HepG2 (cell line): ENCODE results near the gene CCDC88B. TPM values are rescaled to one million over a fixed set of nuclear protein-coding genes. Genes with fewer than 3 reads are reported as not detected.

Experiments used
- ATAC-seq: fragments of 200-7000 bp; cut with Tn5 transposase; 3 replicates; pipeline ENCODE4 v1.9.1; 2020; ENCODE audit warnings: mild to moderate bottlenecking, moderate library complexity
- BruUV-seq: library from RNA; stranded (reverse); fragments of 400-500 nt; replicated peaks from 2 replicates; lab custom pipeline; 2021; lab: Mats Ljungman, UMichigan
- CTCF ChIA-PET: fragments of 300-600 bp; formaldehyde crosslinking; extraction: SDS; loops from one replicate; lab custom pipeline; 2021; ENCODE audit warnings: low total read pairs, inconsistent platforms, low intra/inter-chr PET ratio; lab: Yijun Ruan, JAX
- POLR2A ChIA-PET: fragments of 350-600 bp; sonication (Branson Sonifier 250); formaldehyde crosslinking; loops from one replicate; lab custom pipeline; 2020; ENCODE audit warnings: antibody characterized with exemption, inconsistent platforms; lab: Yijun Ruan, JAX
- DNase-seq: peaks from one replicate; pipeline ENCODE4 v3.0.0-alpha.2; 2015; ENCODE audit warnings: low spot score
- FAIRE-seq: peaks from 3 replicates; lab custom pipeline; 2011; peaks lifted over from hg19 to GRCh38; lab: Jason Lieb, UNC
- H2AFZ ChIP-seq: one replicate; pipeline ENCODE4 v1.6.1; 2011; ENCODE audit warnings: low read length, inconsistent platforms
- H3K27ac ChIP-seq: fragments of 300-600 bp; 3 replicates; pipeline ENCODE4 v1.8.0; 2011; ENCODE audit warnings: mixed run types, mild to moderate bottlenecking, mixed read lengths, low read length, inconsistent platforms; ENCODE audit not compliant: insufficient read depth; ENCODE audit errors: extremely low read length
- H3K27me3 ChIP-seq, 2 experiments: fragments of 200-600 bp in 1 of 2; 2 replicates in 1 of 2; 3 replicates in 1 of 2; pipeline versions ENCODE4 v1.6.0 to v1.8.0; 2011; ENCODE audit warnings: low read length in 2 of 2, mild to moderate bottlenecking in 2 of 2, moderate library complexity in 2 of 2, inconsistent platforms in 1 of 2; ENCODE audit not compliant: insufficient read depth in 2 of 2, control insufficient read depth in 1 of 2
- H3K36me3 ChIP-seq, 2 experiments: fragments of 200-600 bp in 1 of 2; replicated peaks in 1 of 2; 2 replicates in 1 of 2; 3 replicates in 1 of 2; pipeline versions ENCODE4 v1.5.1 to v1.8.0; 2011; ENCODE audit warnings: low read length in 2 of 2, inconsistent platforms in 1 of 2; ENCODE audit not compliant: insufficient read depth in 2 of 2, control insufficient read depth in 1 of 2
- H3K4me1 ChIP-seq: 2 replicates; pipeline ENCODE4 v1.5.1; 2012; ENCODE audit warnings: low read length, inconsistent platforms; ENCODE audit not compliant: insufficient read depth
- H3K4me2 ChIP-seq: 2 replicates; pipeline ENCODE4 v1.6.0; 2011; ENCODE audit warnings: low read depth, low read length, inconsistent platforms
- H3K4me3 ChIP-seq, 3 experiments: fragments of 200-600 bp in 1 of 3; sonication (generic), shearing (Covaris generic) in 1 of 3; replicated peaks in 1 of 3; 2 replicates each; pipeline ENCODE4 v1.5.1; 2011 to 2016; ENCODE audit warnings: low read length in 3 of 3, inconsistent platforms in 2 of 3, low read depth in 2 of 3, mild to moderate bottlenecking in 2 of 3, control low read depth in 1 of 3, mixed read lengths in 1 of 3; ENCODE audit not compliant: insufficient read depth in 1 of 3
- H3K79me2 ChIP-seq: one replicate; pipeline ENCODE4 v1.6.1; 2011; ENCODE audit warnings: low read length, inconsistent platforms; ENCODE audit not compliant: insufficient read depth
- H3K9ac ChIP-seq: 2 replicates; pipeline ENCODE4 v1.6.0; 2011; ENCODE audit warnings: mild to moderate bottlenecking, low read depth, low read length, inconsistent platforms; ENCODE audit not compliant: insufficient read depth
- H3K9me3 ChIP-seq: 2 replicates; pipeline ENCODE4 v1.5.1; 2012; ENCODE audit warnings: mild to moderate bottlenecking, low read length
- H4K20me1 ChIP-seq: 2 replicates; pipeline ENCODE4 v1.6.0; 2011; ENCODE audit warnings: inconsistent platforms, mild to moderate bottlenecking, low read length, moderate library complexity; ENCODE audit not compliant: insufficient read depth
- IKZF1 ChIP-seq: fragments of 450-650 bp; IDR thresholded peaks from 2 replicates; pipeline ENCODE4 v1.7.1; 2016
- PHF21A ChIP-seq: sonication (generic); formaldehyde crosslinking; IDR thresholded peaks from 2 replicates; pipeline ENCODE4 v1.5.0; 2020; ENCODE audit warnings: mild to moderate bottlenecking, missing genetic modification reagents
- ZKSCAN1 ChIP-seq: fragments of 150-350 bp; IDR thresholded peaks from 2 replicates; pipeline ENCODE4 v1.6.1; 2014; ENCODE audit warnings: low read length
- ZNF530 ChIP-seq: sonication (generic); formaldehyde crosslinking; IDR thresholded peaks from 2 replicates; pipeline ENCODE4 v1.5.0; 2020; ENCODE audit warnings: low read depth, mild to moderate bottlenecking, missing genetic modification reagents
- ZNF567 ChIP-seq: sonication (generic); formaldehyde crosslinking; IDR thresholded peaks from 2 replicates; pipeline ENCODE4 v1.8.1; 2023; ENCODE audit warnings: mild to moderate bottlenecking, missing genetic modification reagents, borderline replicate concordance
- ZNF878 ChIP-seq: sonication (generic); formaldehyde crosslinking; IDR thresholded peaks from 2 replicates; pipeline ENCODE4 v1.8.1; 2023; ENCODE audit warnings: mild to moderate bottlenecking, missing genetic modification reagents, moderate library complexity
- ZNF879 ChIP-seq: sonication (generic); formaldehyde crosslinking; IDR thresholded peaks from 2 replicates; pipeline ENCODE4 v1.8.1; 2023; ENCODE audit warnings: missing genetic modification reagents
- WGBS: methylation state at CpG from one replicate; pipeline ENCODE4 v1.1.6; 2017; ENCODE audit warnings: low lambda C conversion rate; 5-methylcytosine and 5-hydroxymethylcytosine counted together
- in situ Hi-C: cut with HindIII; loops from 2 replicates; pipeline ENCODE4 v1.10.0; 2017; ENCODE audit warnings: low pct_unique_long_range_greater_than_20kb; ENCODE audit not compliant: extremely low pct_ligation_motif_present
- intact Hi-C: fragments of 100-400 bp; cut with micrococcal nuclease; formaldehyde crosslinking; loops from one replicate; pipeline ENCODE4 v1.10.0; 2022; ENCODE audit not compliant: unreplicated experiment
- polyA plus RNA-seq, 8 experiments: library from polyadenylated mRNA; depleted of rRNA in 3 of 8; stranded (reverse) in 7 of 8; unstranded in 1 of 8; fragments of >200 nt; fragmentation: Illumina TruSeq in 4 of 8; extraction: Trizol in 4 of 8; gene quantifications; 2 replicates each; pipeline versions ENCODE4 v1.2.1 to v1.2.3, GENCODE V29; 2011 to 2016; ENCODE audit warnings: low read depth in 4 of 8, missing spikeins in 1 of 8, mixed read lengths in 1 of 8; ENCODE audit not compliant: insufficient read depth in 1 of 8
- total RNA-seq, 5 experiments: library from RNA; depleted of rRNA; stranded (reverse); fragments of >200 nt; fragmentation: Illumina TruSeq; extraction: Trizol; gene quantifications; 2 replicates each; pipeline ENCODE4 v1.2.3, GENCODE V29; 2016; ENCODE audit warnings: low read depth in 1 of 5
- TF ChIP-seq, protein P1 (sequence below), 2 experiments: sonication (generic) in 1 of 2; formaldehyde crosslinking in 1 of 2; IDR thresholded peaks; 2 replicates each; pipeline versions ENCODE4 v1.4.0 to v1.6.1; 2018 to 2020; ENCODE audit warnings: missing genetic modification reagents in 2 of 2, borderline replicate concordance in 1 of 2, low read depth in 1 of 2, mild to moderate bottlenecking in 1 of 2, missing biosample characterization in 1 of 2
- TF ChIP-seq, protein P2 (sequence below): sonication (generic); formaldehyde crosslinking; conservative IDR thresholded peaks from 2 replicates; pipeline ENCODE4 v1.8.0; 2022; ENCODE audit warnings: missing genetic modification reagents
- TF ChIP-seq, protein P3 (sequence below): sonication (generic); formaldehyde crosslinking; IDR thresholded peaks from 2 replicates; pipeline ENCODE4 v1.4.0; 2020; ENCODE audit warnings: mild to moderate bottlenecking, missing genetic modification reagents

Gene CCDC88B
- total and polyA plus RNA-seq, 2 of the 13 experiments (the other 11 are each of a cell fraction or from before 2014, with no cell fraction given): 3.6 to 4.8 TPM

- no peaks in the 10 kb centered on the region for H3K79me2 ChIP-seq
- in situ Hi-C loops: no loop called here
- intact Hi-C loops: no loop called here
- 23% methylated on average over 3 of the region's 3 CpGs for WGBS
- H3K4me2 ChIP-seq: no peak overlapping the region
- no peak overlapping the region for H3K9ac ChIP-seq
- H3K9me3 ChIP-seq: no peaks in the 10 kb centered on the region
- ChIA-PET POLR2A (no interaction called here), CTCF (no interaction called here)
- 0 out of 2 replicates have a peak, but pooled peaks cover 5% of the 10 kb centered on the region for H4K20me1 ChIP-seq
- FAIRE-seq (no peak), DNase-seq (no peak), ATAC-seq (no peak)
- H3K4me1 ChIP-seq: peaks cover 6% of the 10 kb centered on the region
- H3K36me3 ChIP-seq: no peaks in the 10 kb centered on the region
- no TSS peak for BruUV-seq
- H2AFZ ChIP-seq: no peak overlapping the region
- no peak overlapping the region for H3K4me3 ChIP-seq
- H3K27ac ChIP-seq: no peak overlapping the region
- H3K27me3 ChIP-seq: peaks cover 39 to 92% of the 10 kb centered on the region in 2 experiments
- TF ChIP-seq ZNF879 (no peak), ZKSCAN1 (peak; percentile 62; the same call in 1 of the 2 replicates), ZNF567 (no peak)
- TF ChIP-seq, protein P1, sequence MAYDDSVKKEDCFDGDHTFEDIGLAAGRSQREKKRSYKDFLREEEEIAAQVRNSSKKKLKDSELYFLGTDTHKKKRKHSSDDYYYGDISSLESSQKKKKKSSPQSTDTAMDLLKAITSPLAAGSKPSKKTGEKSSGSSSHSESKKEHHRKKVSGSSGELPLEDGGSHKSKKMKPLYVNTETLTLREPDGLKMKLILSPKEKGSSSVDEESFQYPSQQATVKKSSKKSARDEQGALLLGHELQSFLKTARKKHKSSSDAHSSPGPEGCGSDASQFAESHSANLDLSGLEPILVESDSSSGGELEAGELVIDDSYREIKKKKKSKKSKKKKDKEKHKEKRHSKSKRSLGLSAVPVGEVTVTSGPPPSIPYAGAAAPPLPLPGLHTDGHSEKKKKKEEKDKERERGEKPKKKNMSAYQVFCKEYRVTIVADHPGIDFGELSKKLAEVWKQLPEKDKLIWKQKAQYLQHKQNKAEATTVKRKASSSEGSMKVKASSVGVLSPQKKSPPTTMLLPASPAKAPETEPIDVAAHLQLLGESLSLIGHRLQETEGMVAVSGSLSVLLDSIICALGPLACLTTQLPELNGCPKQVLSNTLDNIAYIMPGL (CRISPR knock-in tag; IDR thresholded peaks at IDR 0.05; ENCODE audit: borderline replicate concordance in 1 of 2, low read depth in 1 of 2): no peak
- TF ChIP-seq, all 625 proteins: peak for 1
These were observed 45.2 kb upstream of the CCDC88B start for GRCh38 chr11:64294774-64295173.

GRCh38 chr11:64295760-64296159, 44.2 kb upstream of the CCDC88B start:
- WGBS: 27% methylated on average over 4 of the region's 4 CpGs
- Histone ChIP-seq H3K27ac (no peak overlapping the region), H3K9me3 (no peaks in the 10 kb centered on the region), H3K79me2 (no peaks in the 10 kb centered on the region), H3K36me3 (no peaks in the 10 kb centered on the region), H3K4me1 (peaks cover 15% of the 10 kb centered on the region), H2AFZ (no peak overlapping the region), H4K20me1 (0 out of 2 replicates have a peak, but pooled peaks cover 5% of the 10 kb centered on the region), H3K27me3 (peaks cover 38 to 94% of the 10 kb centered on the region in 2 experiments), H3K4me2 (no peak overlapping the region), H3K4me3 (no peak overlapping the region), H3K9ac (no peak overlapping the region)
- FAIRE-seq (no peak), ATAC-seq (no peak), DNase-seq (no peak)
- no TSS peak for BruUV-seq
- POLR2A ChIA-PET: no interaction called here
- intact Hi-C loops (no loop called here), in situ Hi-C loops (no loop called here)
- CTCF ChIA-PET: no interaction called here
- no peak for TF ChIP-seq PHF21A (CRISPR knock-in tag)
- no peak for TF ChIP-seq ZNF878 (CRISPR knock-in tag)
- TF ChIP-seq, protein P2, sequence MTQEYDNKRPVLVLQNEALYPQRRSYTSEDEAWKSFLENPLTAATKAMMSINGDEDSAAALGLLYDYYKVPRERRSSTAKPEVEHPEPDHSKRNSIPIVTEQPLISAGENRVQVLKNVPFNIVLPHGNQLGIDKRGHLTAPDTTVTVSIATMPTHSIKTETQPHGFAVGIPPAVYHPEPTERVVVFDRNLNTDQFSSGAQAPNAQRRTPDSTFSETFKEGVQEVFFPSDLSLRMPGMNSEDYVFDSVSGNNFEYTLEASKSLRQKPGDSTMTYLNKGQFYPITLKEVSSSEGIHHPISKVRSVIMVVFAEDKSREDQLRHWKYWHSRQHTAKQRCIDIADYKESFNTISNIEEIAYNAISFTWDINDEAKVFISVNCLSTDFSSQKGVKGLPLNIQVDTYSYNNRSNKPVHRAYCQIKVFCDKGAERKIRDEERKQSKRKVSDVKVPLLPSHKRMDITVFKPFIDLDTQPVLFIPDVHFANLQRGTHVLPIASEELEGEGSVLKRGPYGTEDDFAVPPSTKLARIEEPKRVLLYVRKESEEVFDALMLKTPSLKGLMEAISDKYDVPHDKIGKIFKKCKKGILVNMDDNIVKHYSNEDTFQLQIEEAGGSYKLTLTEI: no peak
- TF ChIP-seq ZNF530 (CRISPR knock-in tag): no peak
- no peak for TF ChIP-seq IKZF1
- TF ChIP-seq, protein P3, sequence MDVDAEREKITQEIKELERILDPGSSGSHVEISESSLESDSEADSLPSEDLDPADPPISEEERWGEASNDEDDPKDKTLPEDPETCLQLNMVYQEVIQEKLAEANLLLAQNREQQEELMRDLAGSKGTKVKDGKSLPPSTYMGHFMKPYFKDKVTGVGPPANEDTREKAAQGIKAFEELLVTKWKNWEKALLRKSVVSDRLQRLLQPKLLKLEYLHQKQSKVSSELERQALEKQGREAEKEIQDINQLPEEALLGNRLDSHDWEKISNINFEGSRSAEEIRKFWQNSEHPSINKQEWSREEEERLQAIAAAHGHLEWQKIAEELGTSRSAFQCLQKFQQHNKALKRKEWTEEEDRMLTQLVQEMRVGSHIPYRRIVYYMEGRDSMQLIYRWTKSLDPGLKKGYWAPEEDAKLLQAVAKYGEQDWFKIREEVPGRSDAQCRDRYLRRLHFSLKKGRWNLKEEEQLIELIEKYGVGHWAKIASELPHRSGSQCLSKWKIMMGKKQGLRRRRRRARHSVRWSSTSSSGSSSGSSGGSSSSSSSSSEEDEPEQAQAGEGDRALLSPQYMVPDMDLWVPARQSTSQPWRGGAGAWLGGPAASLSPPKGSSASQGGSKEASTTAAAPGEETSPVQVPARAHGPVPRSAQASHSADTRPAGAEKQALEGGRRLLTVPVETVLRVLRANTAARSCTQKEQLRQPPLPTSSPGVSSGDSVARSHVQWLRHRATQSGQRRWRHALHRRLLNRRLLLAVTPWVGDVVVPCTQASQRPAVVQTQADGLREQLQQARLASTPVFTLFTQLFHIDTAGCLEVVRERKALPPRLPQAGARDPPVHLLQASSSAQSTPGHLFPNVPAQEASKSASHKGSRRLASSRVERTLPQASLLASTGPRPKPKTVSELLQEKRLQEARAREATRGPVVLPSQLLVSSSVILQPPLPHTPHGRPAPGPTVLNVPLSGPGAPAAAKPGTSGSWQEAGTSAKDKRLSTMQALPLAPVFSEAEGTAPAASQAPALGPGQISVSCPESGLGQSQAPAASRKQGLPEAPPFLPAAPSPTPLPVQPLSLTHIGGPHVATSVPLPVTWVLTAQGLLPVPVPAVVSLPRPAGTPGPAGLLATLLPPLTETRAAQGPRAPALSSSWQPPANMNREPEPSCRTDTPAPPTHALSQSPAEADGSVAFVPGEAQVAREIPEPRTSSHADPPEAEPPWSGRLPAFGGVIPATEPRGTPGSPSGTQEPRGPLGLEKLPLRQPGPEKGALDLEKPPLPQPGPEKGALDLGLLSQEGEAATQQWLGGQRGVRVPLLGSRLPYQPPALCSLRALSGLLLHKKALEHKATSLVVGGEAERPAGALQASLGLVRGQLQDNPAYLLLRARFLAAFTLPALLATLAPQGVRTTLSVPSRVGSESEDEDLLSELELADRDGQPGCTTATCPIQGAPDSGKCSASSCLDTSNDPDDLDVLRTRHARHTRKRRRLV (CRISPR knock-in tag): no peak
